Measurements from ENCODE around the gene DLX4.

DLX4 gene

DNA sequence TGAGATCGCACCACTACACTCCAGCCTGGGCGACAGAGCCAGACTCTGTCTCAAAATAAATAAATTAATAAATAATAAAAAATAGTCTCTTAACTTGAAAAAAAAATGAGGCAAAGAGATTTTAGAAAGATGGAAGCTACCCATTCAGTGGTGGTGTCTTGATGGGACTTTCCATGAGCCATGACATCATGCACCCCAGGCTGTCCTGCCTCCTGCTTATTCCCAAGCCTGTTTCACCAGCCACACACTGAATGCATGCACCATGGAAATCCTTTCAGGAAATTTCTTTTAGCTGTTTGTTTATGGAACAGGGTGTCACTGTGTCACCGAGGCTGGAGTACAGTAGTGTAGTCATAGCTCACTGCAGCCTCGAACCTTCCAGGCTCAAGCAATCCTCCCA lies 34.9 kb downstream of the DLX4 start:
- no peak for DNase-seq (ENCODE audit: low read depth in 1 of 2, low spot score in 1 of 2)

GRCh38 chr17:50009282-50009681 lies 40.3 kb downstream of the DLX4 start:
- DNase-seq (ENCODE audit: low read depth in 1 of 2, low spot score in 1 of 2): no peak

- DNase-seq (ENCODE audit: low read depth in 1 of 2, low spot score in 1 of 2): no peak
Measured at GRCh38 chr17:50013079-50013478, 44.1 kb downstream of the DLX4 start.

DNA sequence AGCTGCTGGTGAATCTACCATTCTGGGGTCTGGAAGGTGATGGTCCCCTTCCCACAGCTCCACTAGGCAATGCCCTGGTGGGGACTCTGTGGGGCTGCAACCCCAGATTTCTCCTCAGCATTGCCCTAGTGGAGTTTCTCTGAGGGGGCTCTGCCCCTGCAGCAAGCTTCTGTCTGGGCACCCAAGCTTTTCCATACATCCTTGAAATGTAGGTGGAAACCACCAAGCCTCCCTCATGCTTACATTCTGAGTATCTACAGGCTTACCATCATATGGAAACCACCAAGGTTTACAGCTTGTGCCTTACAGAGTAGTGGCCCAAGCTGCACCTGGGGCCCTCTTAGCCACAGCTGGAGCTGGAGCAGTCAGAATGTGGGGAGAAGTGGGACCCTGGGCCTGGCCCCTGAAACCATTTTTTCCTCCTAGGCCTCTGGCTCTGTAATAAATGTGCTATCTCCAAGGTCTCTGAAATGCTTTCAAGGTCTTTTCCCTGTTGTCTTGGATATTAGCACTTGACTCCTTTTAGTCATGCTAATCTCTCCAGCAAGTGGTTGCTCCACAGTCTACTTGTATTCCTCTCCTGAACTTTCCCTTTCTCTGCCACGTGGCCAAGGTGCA lies 45.6 kb downstream of the DLX4 start:
- DNase-seq (ENCODE audit: low read depth in 1 of 2, low spot score in 1 of 2): no peak

DNA sequence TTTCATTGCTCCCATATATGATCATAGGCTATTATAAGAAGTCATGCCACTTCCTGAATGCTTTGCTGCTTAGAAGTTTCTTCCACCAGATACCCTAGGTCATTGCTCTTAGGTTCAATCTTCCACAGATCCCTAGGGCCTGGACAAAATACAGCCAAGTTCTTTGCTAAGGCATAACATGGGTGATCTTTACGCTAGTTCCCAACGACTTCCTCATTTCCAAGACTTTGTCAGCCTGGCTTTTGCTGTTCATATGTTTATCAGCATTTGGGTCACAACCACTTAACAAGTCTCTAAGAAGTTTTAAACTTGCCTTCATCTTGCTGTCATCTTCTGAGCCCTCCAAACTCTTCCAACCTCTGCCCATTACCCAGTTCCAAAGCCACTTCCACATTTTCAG lies 46.2 kb downstream of the DLX4 start:
- DNase-seq (ENCODE audit: low read depth in 1 of 2, low spot score in 1 of 2): no peak

- DNase-seq (ENCODE audit: low read depth in 1 of 2, low spot score in 1 of 2): no peak
Measured at GRCh38 chr17:50018909-50019308, 49.9 kb downstream of the DLX4 start.

DNA sequence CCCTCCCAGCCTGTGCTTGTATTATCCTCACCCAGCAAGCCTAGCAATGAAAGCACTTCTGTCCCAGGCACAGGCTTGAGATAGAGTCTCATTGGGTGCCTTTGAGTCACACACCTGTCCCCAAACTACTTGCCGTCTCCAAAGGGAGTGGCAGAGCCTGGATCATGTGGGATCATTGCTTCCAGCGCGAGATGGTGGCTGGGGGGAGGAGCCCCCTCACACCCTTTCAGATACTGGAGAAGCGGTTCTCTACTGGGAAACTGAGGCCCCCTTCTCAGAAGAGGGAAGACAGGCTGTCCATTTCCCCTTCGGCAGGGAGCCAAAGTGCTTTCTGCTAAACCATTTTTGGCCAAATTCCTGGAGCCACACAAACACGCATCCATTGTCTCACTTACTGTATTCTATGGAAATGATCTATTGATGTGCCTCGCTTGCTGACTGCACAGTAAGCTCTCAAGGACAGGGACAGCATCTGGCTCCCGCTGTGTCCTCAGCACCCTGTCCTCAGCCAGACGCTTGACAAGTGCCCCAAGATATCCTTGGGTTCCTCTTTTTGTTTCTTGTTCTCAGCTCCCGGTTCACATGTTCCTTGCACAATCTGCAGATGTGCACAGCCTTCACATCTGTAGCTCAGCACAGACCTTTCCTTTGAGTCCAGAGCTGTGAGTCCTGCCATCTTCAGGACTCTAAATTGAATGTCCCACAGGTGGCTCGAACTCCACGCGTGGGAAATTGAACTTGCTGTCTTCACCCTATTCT lies 52.0 kb downstream of the DLX4 start:
- no peak for DNase-seq (ENCODE audit: low read depth in 1 of 2, low spot score in 1 of 2)

DNA sequence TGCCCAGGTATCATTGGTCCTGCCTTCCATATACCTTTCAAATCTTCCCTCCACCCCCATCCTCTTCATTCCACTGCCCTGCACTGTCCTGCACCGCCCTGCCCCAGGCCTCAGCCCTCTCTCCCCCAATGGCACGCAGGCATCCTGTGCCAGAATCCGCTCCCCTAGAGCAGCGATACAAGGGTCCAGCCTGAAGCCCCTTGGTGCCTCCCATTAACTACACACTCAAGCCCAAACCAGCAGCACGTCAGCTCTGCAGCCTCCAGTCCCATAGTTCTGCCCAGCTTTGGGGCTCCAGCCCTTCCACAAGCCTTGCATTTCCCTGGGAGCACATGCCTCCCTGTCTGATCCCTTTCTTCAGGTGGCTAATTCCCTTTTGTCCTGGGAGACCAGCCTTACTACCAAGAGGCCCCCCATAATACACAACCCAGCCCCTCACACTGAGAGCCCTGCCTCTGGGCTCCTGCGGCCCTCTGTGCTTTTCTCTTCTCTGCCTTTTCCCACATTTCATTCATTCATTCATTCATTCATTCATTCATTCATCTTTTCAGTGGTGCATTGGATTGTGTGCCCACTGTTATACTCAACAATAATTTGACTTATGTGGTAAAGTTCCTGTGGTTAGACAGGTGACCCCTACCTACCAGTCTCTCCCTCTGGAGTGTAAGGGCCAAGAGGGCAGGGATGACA lies 52.8 kb downstream of the DLX4 start:
- DNase-seq (ENCODE audit: low read depth in 1 of 2, low spot score in 1 of 2): no peak

DNA sequence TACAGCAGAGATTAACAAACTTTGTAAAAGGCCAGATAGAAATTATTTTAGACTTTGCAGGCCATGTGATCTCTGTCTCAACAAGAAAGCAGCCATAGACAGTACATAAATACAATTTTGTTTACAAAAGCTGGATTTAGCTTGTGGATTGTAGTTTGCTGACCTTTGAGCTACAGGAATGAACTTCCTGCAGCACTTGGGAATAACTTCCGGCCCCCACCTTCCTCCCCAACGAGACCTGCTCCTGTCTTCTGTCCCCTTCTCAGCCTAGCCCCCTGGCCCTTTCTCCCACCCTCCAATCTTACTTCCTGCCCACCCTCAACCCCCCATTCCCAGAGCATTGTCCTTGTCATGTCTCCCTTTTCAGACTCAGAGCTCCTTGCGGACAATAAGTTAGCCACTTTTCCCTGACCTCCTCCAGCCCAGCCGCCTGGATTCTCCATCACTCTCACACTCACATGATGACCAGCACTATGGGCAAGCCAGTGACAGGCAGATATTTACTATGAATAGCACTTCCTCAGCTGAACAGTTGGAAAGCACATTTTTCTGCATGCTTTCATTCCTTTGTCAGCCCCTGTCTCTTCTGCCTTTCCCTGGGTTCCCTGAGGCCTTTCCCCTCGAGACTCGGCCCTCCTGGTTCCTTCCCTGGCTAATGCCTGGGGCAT lies 53.6 kb downstream of the DLX4 start:
- no peak for DNase-seq (ENCODE audit: low read depth in 1 of 2, low spot score in 1 of 2)

- no peak for DNase-seq (ENCODE audit: low read depth in 1 of 2, low spot score in 1 of 2)
Measured at GRCh38 chr17:50023520-50023919, 54.5 kb downstream of the DLX4 start.

All from activated CD4-positive, alpha-beta T cell treated with anti-CD3 and anti-CD28 coated beads, Interleukin-2, amount 50 U/mL, for 24 hours (primary cell).